Rectal smooth muscle tissue (tissue), 1 donor: Measurements from ENCODE around the gene FOXD4L6.
"Not testable (repeated sequence)": the region's sequence is repeated elsewhere in the genome, so short reads cannot be mapped to it uniquely, and the experiment has no call there.

ENCODE experiments used
- H3K27ac ChIP-seq: one replicate; pipeline ENCODE4 v1.7.0; 2013; ENCODE audit warnings: low read depth, low read length, inconsistent platforms
- H3K27me3 ChIP-seq: one replicate; pipeline ENCODE4 v1.7.0; 2013; ENCODE audit warnings: low read length; ENCODE audit not compliant: control insufficient read depth, insufficient read depth
- H3K36me3 ChIP-seq: one replicate; pipeline ENCODE4 v1.7.0; 2013; ENCODE audit warnings: low read length; ENCODE audit not compliant: control insufficient read depth, insufficient read depth
- H3K4me1 ChIP-seq: one replicate; pipeline ENCODE4 v1.7.0; 2013; ENCODE audit warnings: low read length; ENCODE audit not compliant: control insufficient read depth, insufficient read depth
- H3K4me3 ChIP-seq: one replicate; pipeline ENCODE4 v1.7.0; 2013; ENCODE audit warnings: low read length
- H3K9ac ChIP-seq: one replicate; pipeline ENCODE4 v1.7.0; 2013; ENCODE audit warnings: low read length

FOXD4L6 gene

GRCh38 chr9:41090922-41091321 is 37.6 kb downstream of the FOXD4L6 start:
- not testable (repeated sequence) for H3K4me1 ChIP-seq, H3K27ac ChIP-seq, H3K9ac ChIP-seq, H3K27me3 ChIP-seq, H3K36me3 ChIP-seq, H3K4me3 ChIP-seq

DNA sequence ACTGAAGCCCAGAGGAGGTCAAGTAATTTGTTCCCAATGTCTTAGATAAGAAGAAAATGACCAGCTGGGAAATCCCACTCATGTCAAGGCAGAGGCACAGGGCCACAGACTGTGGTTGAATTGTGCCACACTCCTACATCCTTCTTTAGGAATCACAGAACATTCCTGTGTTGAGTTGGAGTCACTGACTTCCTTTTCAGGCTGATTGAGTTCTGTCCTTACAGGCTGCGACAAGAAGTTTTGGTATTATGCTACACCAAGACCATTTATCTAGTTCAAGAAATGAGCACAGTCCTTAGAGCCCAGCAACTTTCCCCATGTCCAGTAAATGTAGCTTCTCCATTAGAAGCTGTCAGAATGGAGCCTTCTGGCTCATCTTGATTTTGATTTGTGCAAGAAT is 38.1 kb downstream of the FOXD4L6 start:
- not testable (repeated sequence) for H3K27ac ChIP-seq, H3K4me3 ChIP-seq, H3K4me1 ChIP-seq, H3K9ac ChIP-seq, H3K36me3 ChIP-seq, H3K27me3 ChIP-seq

DNA sequence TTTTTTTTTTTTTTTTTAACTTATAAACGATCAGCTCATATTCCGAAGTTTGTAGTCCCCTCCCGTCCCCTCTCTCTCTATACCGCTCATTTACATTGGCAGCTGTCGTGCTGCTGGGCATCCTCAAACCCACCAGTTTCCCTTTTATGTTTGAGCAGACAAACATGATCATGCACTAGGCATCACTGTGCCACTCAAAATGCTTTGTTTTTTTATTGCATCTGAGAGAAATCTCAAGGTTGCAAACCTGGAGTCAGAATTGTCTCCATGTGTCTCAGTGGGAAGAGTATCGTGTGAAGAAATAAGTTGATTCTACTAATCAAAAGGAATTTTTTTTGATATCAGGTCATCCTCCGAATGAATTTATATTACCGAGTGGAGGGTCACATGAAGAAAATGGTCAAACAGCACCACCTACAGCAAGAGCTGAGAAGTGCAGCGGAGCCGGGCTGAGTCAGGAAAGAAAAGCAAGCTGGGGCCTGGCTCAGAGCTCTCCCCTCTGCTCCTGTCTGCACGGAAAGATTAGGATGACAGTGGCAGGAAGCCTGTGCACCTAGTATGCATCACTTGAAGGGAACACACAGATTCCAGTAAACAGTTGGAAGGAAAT is 39.9 kb downstream of the FOXD4L6 start:
- H3K4me3 ChIP-seq, H3K36me3 ChIP-seq, H3K27ac ChIP-seq, H3K9ac ChIP-seq, H3K4me1 ChIP-seq, H3K27me3 ChIP-seq: not testable (repeated sequence)

GRCh38 chr9:41087929-41088328 is 40.6 kb downstream of the FOXD4L6 start:
- not testable (repeated sequence) for H3K9ac ChIP-seq, H3K36me3 ChIP-seq, H3K4me3 ChIP-seq, H3K27me3 ChIP-seq, H3K4me1 ChIP-seq, H3K27ac ChIP-seq

DNA sequence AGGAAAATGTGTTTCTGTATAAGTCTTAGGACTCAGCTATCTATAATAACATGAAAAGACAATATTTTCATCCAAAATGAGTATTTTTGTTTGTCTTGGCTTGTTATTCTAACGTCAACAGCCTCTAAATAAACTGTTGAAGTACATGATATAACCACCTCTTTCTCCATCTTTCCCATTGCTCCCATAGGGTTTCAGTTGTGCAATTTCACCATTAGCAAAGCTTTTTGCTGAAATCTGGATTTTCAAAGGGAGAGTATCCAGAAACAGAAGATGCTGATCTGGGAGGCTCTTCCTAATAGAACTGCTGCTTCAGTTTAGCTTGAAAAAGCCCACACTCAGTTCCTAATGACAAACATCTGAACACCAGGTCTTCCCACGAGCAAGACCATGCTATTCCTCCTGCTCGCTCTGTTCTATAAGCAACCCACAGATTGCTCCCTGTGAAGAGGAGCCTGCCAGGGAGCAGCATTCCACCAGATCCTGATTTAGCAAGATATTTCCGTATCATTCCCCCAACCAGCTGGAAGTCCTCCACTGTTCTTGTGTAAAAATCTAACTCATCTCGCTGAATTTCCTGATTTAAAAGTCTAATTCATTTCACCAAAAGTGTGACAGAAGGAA is 41.2 kb downstream of the FOXD4L6 start:
- not testable (repeated sequence) for H3K27ac ChIP-seq, H3K27me3 ChIP-seq, H3K9ac ChIP-seq, H3K36me3 ChIP-seq, H3K4me1 ChIP-seq, H3K4me3 ChIP-seq

DNA sequence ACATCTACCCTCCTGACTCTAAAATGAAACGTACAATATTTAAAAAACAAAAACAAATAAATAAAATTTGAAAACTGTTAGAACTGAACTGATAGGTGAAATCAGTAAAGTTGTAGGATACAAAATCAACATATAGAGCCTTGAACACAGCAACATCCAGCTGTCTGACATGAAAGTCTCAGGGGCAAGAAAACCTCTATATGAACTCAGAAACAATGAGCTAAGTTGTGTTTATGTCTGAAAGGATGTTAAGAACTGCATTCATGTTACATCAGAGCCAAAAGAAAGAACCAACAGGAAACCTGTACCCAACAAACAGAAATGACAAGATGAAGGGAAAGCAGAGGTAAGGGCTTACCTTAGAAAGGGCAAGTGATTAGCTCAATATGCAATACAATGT is 41.8 kb downstream of the FOXD4L6 start:
- not testable (repeated sequence) for H3K4me1 ChIP-seq, H3K9ac ChIP-seq, H3K4me3 ChIP-seq, H3K27ac ChIP-seq, H3K27me3 ChIP-seq, H3K36me3 ChIP-seq

- H3K27me3 ChIP-seq, H3K4me1 ChIP-seq, H3K36me3 ChIP-seq, H3K9ac ChIP-seq, H3K27ac ChIP-seq, H3K4me3 ChIP-seq: not testable (repeated sequence)
These were observed 42.3 kb downstream of the FOXD4L6 start for GRCh38 chr9:41086215-41086614.

DNA sequence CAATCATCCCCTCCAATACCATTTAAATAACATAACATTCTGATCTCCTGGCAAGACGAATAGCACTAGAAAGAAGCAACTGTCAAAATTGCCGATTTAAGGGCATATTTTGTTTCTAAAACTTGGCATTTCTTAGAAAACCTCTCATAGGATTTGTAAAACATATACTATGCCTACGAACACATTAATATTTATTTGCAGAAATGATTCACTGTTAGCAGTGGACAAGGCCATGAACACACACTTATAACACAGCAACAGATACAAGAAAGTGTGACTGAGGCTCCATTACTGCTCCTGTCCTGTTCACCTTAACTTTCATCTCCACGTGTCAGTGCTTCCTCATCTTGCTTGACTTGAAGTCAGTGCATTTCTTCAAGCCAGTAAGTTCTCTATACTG is 46.1 kb downstream of the FOXD4L6 start:
- H3K4me3 ChIP-seq, H3K27me3 ChIP-seq, H3K27ac ChIP-seq, H3K4me1 ChIP-seq, H3K9ac ChIP-seq, H3K36me3 ChIP-seq: not testable (repeated sequence)

DNA sequence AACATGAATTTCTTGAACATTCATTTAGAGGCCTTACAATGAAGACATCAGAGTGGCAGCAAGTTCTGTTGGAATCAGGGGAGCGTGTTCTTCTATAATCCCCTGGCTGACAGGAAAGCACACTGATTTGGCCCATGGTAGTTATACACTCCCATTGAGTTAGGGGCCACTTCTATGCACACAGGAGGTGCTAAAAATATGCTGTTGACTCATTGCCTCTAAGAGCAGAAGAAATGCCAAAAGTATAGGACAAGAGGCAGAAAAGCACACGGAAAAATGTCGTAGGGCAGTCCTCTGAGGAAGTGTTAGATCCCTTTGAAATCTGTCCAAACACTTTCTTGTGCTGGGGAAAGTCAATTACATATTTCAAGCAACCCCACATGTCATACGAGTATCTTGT is 49.0 kb downstream of the FOXD4L6 start:
- not testable (repeated sequence) for H3K36me3 ChIP-seq

GRCh38 chr9:41077586-41077985 is 50.9 kb downstream of the FOXD4L6 start:
- H3K4me1 ChIP-seq, H3K4me3 ChIP-seq, H3K27me3 ChIP-seq, H3K9ac ChIP-seq, H3K36me3 ChIP-seq, H3K27ac ChIP-seq: not testable (repeated sequence)

More for the DNA sequence above, 49.0 kb downstream of the FOXD4L6 start:
- not testable (repeated sequence) for H3K27me3 ChIP-seq, H3K4me1 ChIP-seq, H3K9ac ChIP-seq, H3K4me3 ChIP-seq, H3K27ac ChIP-seq
